Hypothalamus (tissue), 51 donors: Measurements from ENCODE around the gene EME2.

Experiments
- DNase-seq, 51 donors: peaks; one replicate each; lab custom pipeline; 2025; lab: John Stamatoyannopoulos, UW

The EME2 gene

GRCh38 chr16:1745181-1745899 is 27.3 kb upstream of the EME2 start:
- no peak for DNase-seq

- no peak for DNase-seq
Measured at GRCh38 chr16:1745900-1746692, 26.5 kb upstream of the EME2 start.

- DNase-seq = no peak
Measured at GRCh38 chr16:1746693-1747195, 25.9 kb upstream of the EME2 start.

GRCh38 chr16:1747934-1748333 is 24.7 kb upstream of the EME2 start:
- DNase-seq = no peak

GRCh38 chr16:1749152-1750117 is 23.2 kb upstream of the EME2 start:
- no peak for DNase-seq

GRCh38 chr16:1751946-1752345 is 20.7 kb upstream of the EME2 start:
- DNase-seq = no peak

GRCh38 chr16:1752853-1753252 is 19.8 kb upstream of the EME2 start:
- no peak for DNase-seq

GRCh38 chr16:1754204-1754603 is 18.4 kb upstream of the EME2 start:
- DNase-seq = no peak

- DNase-seq = no peak
Measured at GRCh38 chr16:1757714-1758461, 14.7 kb upstream of the EME2 start.

GRCh38 chr16:1758923-1759322 is 13.7 kb upstream of the EME2 start:
- no peak for DNase-seq

- no peak for DNase-seq
Measured at GRCh38 chr16:1759511-1759910, 13.1 kb upstream of the EME2 start.

GRCh38 chr16:1760911-1761310 is 11.7 kb upstream of the EME2 start:
- DNase-seq = no peak

GRCh38 chr16:1761751-1762150 is 10.9 kb upstream of the EME2 start:
- no peak for DNase-seq

- DNase-seq = no peak
Measured at GRCh38 chr16:1762196-1762878, 10.3 kb upstream of the EME2 start.

- DNase-seq = no peak
Measured at GRCh38 chr16:1762879-1763520, 9.6 kb upstream of the EME2 start.

- DNase-seq = peak in 3 of 51 donors; percentile 16 to 27 (median 16)
Measured at GRCh38 chr16:1763521-1764511, 8.8 kb upstream of the EME2 start.

GRCh38 chr16:1764971-1765370 is 7.6 kb upstream of the EME2 start:
- no peak for DNase-seq

- no peak for DNase-seq
Measured at GRCh38 chr16:1765826-1766225, 6.8 kb upstream of the EME2 start.
